Keratinocyte (primary cell): ENCODE results near the gene GRM1.

Source experiments
- EZH2 ChIP-seq: IDR thresholded peaks from one replicate; pipeline ENCODE4 v1.6.1; 2012; ENCODE audit warnings: inconsistent platforms, mild to moderate bottlenecking, low read length, moderate library complexity
- TF ChIP-seq, protein P1 (sequence below), 3 experiments: IDR thresholded peaks in 1 of 3; conservative IDR thresholded peaks in 1 of 3; optimal IDR thresholded peaks in 1 of 3; 2 replicates in 2 of 3; 3 replicates in 1 of 3; pipeline versions ENCODE3 to v1.5.1; 2011; ENCODE audit warnings: low read length in 3 of 3, mild to moderate bottlenecking in 3 of 3, moderate library complexity in 2 of 3, control low read depth in 1 of 3, inconsistent platforms in 1 of 3; ENCODE audit not compliant: insufficient read depth in 2 of 3; ENCODE audit errors: extremely low read depth in 1 of 3

DNA sequence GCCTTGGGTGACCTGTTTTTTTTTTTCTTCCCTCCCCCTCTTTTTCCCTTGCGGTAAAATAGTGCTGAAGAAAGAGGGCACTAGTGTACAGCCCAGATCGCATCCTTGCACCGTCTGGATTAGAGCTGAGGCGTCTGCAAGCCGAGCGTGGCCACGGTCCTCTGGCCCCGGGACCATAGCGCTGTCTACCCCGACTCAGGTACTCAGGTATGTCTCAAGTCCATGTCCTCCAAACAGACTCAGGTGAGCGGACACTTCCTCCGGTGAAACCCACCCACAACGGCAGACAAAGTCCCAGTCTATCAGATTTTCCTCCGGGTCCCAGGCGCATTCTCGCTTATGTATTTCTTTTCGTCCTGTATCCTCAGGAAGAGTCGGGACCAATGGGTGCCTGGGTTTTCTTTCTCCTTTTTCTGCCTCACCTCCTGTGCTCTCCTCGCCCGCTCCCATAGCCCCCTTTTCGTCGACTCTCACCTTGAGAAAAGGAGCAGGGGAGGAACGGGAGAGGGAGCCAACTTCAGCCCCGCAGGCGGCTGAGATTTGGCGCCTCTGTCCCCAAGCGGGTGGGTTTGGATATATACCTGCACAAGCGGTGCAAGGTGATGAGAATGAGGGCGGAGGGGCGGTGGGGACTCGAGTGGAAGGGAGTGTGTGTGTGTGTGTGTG is 1.1 kb upstream of the GRM1 start:
- no peak for TF ChIP-seq EZH2
- TF ChIP-seq, protein P1, sequence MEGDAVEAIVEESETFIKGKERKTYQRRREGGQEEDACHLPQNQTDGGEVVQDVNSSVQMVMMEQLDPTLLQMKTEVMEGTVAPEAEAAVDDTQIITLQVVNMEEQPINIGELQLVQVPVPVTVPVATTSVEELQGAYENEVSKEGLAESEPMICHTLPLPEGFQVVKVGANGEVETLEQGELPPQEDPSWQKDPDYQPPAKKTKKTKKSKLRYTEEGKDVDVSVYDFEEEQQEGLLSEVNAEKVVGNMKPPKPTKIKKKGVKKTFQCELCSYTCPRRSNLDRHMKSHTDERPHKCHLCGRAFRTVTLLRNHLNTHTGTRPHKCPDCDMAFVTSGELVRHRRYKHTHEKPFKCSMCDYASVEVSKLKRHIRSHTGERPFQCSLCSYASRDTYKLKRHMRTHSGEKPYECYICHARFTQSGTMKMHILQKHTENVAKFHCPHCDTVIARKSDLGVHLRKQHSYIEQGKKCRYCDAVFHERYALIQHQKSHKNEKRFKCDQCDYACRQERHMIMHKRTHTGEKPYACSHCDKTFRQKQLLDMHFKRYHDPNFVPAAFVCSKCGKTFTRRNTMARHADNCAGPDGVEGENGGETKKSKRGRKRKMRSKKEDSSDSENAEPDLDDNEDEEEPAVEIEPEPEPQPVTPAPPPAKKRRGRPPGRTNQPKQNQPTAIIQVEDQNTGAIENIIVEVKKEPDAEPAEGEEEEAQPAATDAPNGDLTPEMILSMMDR (optimal IDR thresholded peaks at IDR 0.05 in 1 of 3, IDR thresholded peaks at IDR 0.05 in 1 of 3, conservative IDR thresholded peaks at IDR 0.05 in 1 of 3; ENCODE audit: extremely low read depth in 1 of 3, insufficient read depth in 2 of 3, low read length in 3 of 3) = no peak
